ENCODE measurements around the gene TBCCD1.
"Not testable (repeated sequence)": the region's sequence is repeated elsewhere in the genome, so short reads cannot be mapped to it uniquely, and the experiment has no call there.

The TBCCD1 gene

DNA sequence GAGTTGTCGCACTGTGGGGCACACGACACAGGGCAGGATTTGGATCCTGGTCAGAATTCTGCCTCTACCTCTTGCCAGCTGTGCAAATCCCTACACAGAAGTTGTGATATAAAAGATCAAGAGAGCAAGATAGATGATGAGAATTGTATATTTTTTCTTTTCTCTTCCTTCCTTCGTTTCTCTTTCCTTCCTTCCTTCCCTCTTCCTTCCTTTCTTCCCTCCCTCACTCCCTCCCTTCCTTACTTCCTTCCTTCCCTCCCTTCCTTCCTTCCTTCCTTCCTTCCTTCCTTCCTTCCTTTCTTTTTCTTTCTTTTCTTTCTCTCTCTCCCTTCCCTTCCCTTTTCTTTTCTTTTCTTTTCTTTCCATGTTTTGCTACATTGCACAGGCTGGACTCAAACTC is 33.8 kb upstream of the TBCCD1 start:
- Mint-ChIP-seq H3K27ac (no peak overlapping the region), H3K36me3 (no peaks in the 10 kb centered on the region), H3K4me3 (no peak overlapping the region), H3K27me3 (no peaks in the 10 kb centered on the region), H3K4me1 (no peaks in the 10 kb centered on the region), H3K9me3 (no peaks in the 10 kb centered on the region)

GRCh38 chr3:186599785-186600166 is 32.6 kb upstream of the TBCCD1 start:
- no peaks in the 10 kb centered on the region for H3K36me3 Mint-ChIP-seq
- no peaks in the 10 kb centered on the region for H3K9me3 Mint-ChIP-seq
- H3K4me3 Mint-ChIP-seq = no peak overlapping the region
- H3K27ac Mint-ChIP-seq = no peak overlapping the region
- H3K4me1 Mint-ChIP-seq = no peaks in the 10 kb centered on the region
- no peaks in the 10 kb centered on the region for H3K27me3 Mint-ChIP-seq

DNA sequence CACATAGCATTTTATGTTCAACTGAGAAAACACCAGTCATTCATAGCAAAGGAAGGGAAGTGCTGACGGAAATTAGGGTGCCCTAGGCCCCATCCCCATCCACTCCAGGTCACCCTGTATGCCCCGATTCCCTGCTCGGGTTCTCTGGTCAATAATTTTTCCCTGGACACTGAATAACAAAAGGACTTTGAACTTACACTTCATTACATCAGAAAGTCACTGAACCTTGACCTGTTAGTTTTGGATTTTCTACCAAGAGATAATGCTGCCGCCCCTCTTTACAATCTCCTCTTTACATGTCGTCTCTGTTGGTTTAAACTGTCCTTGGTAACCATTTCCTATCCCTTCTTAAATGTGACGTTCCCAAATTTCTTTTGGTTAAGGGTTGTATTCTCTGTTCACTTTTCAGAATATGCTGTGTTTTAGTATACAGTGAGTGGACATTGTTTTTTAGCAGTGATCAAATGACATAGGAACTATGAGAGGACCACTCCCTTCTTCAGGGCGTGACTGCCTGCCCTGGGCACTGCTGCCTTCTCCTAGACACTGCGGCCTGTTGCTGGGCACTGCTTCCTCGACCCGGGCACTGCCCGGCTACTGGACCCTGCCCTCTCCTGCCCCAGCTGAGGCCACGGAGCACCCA is 32.1 kb upstream of the TBCCD1 start:
- Mint-ChIP-seq H3K4me3 (no peak overlapping the region), H3K27me3 (no peaks in the 10 kb centered on the region), H3K9me3 (no peaks in the 10 kb centered on the region), H3K4me1 (no peaks in the 10 kb centered on the region), H3K36me3 (no peaks in the 10 kb centered on the region), H3K27ac (no peak overlapping the region)

DNA sequence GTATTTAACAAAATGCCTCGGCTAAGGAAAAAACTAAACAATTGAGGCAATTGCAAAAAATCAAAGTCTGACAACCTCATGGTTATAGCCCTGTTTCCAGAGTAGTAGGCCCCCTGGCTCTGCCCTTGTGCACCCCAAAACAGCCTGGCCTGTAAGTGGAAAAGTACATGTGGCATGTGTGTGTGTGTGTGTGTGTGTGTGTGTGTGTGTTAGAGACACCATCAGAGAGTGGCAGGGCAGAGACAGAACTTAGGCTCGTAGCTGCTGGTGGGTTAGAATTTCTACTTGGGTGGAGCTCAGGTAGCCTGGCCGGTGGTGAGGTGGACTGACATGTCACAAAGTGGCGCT is 31.6 kb upstream of the TBCCD1 start:
- no peaks in the 10 kb centered on the region for H3K36me3 Mint-ChIP-seq
- H3K27me3 Mint-ChIP-seq = no peaks in the 10 kb centered on the region
- no peaks in the 10 kb centered on the region for H3K9me3 Mint-ChIP-seq
- no peak overlapping the region for H3K27ac Mint-ChIP-seq
- no peaks in the 10 kb centered on the region for H3K4me1 Mint-ChIP-seq
- no peak overlapping the region for H3K4me3 Mint-ChIP-seq

- no peaks in the 10 kb centered on the region for H3K4me1 Mint-ChIP-seq
- no peaks in the 10 kb centered on the region for H3K9me3 Mint-ChIP-seq
- no peaks in the 10 kb centered on the region for H3K36me3 Mint-ChIP-seq
- no peaks in the 10 kb centered on the region for H3K27me3 Mint-ChIP-seq
- no peak overlapping the region for H3K27ac Mint-ChIP-seq
- no peak overlapping the region for H3K4me3 Mint-ChIP-seq
Observed at GRCh38 chr3:186598108-186598784, 31.1 kb upstream of the TBCCD1 start.

DNA sequence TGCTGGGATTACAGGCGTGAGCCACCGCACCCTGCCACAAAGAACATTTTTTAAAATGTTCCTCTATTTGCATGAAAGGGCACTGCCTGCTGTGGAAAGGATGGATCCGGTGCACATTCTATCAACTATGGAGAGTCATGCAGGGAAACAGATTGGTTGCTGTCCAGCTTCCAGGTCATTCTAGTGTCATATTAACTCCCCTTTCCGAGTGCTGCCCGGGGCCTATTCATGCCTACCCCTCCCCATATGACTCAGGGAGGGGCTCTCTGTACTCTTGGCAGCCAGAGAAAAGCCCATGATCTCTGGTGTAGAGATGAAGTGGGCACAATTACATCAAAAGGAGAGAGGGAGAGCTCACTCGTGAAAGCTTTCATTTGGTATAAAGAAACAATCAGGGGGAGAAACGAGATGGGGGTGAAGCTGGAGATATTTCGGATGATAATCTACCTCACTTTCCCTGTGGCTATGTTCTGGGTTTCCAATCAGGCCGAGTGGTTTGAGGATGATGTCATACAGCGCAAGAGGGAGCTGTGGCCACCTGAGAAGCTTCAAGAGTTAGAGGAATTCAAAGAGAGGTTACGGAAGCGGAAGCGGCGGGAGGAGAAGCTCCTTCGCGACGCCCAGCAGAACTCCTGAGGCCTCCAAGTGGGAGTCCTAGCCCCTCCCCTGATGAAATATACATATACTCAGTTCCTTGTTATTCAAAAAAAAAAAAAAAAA is 29.6 kb upstream of the TBCCD1 start:
- Mint-ChIP-seq H3K36me3 (no peaks in the 10 kb centered on the region), H3K4me3 (no peak overlapping the region), H3K4me1 (no peaks in the 10 kb centered on the region), H3K9me3 (no peaks in the 10 kb centered on the region), H3K27me3 (no peaks in the 10 kb centered on the region), H3K27ac (no peak overlapping the region)

DNA sequence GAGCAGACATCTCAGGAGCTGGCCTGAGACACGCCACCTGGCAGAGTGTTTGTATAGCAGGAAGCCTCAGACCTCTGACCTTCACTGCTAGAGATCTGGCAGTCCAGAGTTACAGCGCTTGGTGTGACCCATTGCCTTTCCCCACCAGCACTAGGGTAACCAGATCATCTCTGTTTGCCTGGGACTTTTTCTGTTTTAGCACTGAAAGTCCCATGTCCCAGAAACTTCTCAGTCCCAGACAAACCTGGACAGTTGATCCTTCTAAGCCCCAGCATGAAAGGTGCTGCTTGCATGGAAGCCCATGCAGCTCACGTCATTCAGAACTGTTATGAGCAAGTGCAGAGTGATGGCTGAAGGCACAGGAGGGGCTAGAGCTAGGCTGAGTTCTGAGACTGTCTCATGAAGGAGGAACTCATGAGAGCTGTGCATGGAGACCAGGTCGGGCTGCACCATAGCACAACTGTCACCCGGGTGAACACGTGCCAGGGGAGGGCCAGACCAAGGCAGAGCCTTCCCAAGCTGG is 27.5 kb upstream of the TBCCD1 start:
- Mint-ChIP-seq H3K4me1 (peaks cover 10% of the 10 kb centered on the region), H3K9me3 (no peaks in the 10 kb centered on the region), H3K4me3 (no peak overlapping the region), H3K27ac (no peak overlapping the region), H3K27me3 (no peaks in the 10 kb centered on the region), H3K36me3 (no peaks in the 10 kb centered on the region)

DNA sequence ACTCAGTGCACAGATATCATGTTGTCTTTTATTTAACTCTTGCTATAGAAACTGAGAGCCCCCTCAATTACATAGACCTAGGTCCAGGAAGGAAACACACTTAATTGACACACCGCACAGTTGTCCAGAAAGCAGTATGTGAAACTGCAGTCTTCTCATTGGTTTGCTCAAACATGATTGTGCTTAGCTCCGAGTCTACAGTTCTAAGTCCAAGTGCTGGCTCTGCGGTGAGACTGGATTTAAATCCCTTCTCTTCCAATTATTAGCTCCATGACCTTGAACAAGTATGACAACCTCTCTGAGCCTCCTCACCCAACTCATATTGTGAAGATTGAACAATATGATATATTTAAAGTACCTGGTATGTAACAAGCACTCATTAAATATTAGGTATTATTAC is 26.7 kb upstream of the TBCCD1 start:
- Mint-ChIP-seq H3K4me1 (peaks cover 13% of the 10 kb centered on the region), H3K36me3 (no peaks in the 10 kb centered on the region), H3K9me3 (no peaks in the 10 kb centered on the region), H3K27me3 (no peaks in the 10 kb centered on the region), H3K27ac (no peak overlapping the region), H3K4me3 (no peak overlapping the region)

GRCh38 chr3:186592682-186593081 is 25.5 kb upstream of the TBCCD1 start:
- Mint-ChIP-seq H3K4me1 (peaks cover 15% of the 10 kb centered on the region), H3K27me3 (no peaks in the 10 kb centered on the region), H3K4me3 (no peak overlapping the region), H3K27ac (no peak overlapping the region), H3K9me3 (no peaks in the 10 kb centered on the region), H3K36me3 (no peaks in the 10 kb centered on the region)

GRCh38 chr3:186590580-186591295 is 23.6 kb upstream of the TBCCD1 start:
- Mint-ChIP-seq H3K36me3 (peaks cover 1% of the 10 kb centered on the region), H3K27ac (no peak overlapping the region), H3K4me1 (peaks cover 15% of the 10 kb centered on the region), H3K4me3 (no peak overlapping the region), H3K9me3 (no peaks in the 10 kb centered on the region), H3K27me3 (no peaks in the 10 kb centered on the region)

DNA sequence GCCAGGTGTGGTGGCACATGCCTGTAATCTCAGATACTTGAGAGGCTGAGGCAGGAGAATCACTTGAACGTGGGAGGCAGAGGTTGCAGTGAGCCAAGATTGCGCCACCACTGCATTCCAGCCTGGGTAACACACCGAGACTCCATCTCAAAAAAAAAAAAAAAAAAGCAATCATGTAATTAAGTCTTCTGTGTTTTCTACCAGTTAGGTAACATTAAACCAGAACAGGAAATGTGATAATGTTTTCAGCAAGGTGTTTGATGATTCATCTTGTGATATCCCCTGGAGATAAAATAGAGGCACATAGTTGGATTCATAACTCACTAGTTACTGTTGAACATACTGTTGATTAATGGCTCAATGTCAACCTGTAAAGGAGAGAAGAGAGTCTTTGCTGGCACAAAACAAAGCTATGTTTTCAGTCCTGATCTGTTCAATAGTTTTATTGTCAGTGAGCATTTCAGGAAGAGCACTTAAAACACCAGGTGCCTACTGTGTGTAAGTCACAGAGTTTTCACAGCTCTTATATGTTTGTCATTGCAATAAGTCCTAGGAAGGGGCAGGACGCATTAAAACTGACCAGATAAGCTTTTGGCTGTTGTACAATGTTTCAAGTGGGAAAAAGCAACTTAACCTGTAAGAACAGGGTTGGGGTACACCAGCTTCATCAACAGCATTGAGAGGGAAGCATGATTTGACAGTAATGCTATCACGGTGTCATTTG is 22.9 kb upstream of the TBCCD1 start:
- no peaks in the 10 kb centered on the region for H3K9me3 Mint-ChIP-seq
- no peak overlapping the region for H3K27ac Mint-ChIP-seq

GRCh38 chr3:186589121-186589520 is 22.0 kb upstream of the TBCCD1 start:
- Mint-ChIP-seq H3K4me3 (no peak overlapping the region), H3K9me3 (no peaks in the 10 kb centered on the region), H3K27me3 (no peaks in the 10 kb centered on the region), H3K27ac (no peak overlapping the region), H3K4me1 (peaks cover 15% of the 10 kb centered on the region), H3K36me3 (peaks cover 6% of the 10 kb centered on the region)

More for the DNA sequence above, 22.9 kb upstream of the TBCCD1 start:
- Mint-ChIP-seq H3K36me3 (peaks cover 1% of the 10 kb centered on the region), H3K4me3 (no peak overlapping the region), H3K4me1 (peaks cover 15% of the 10 kb centered on the region), H3K27me3 (no peaks in the 10 kb centered on the region)

- no peak overlapping the region for H3K27ac Mint-ChIP-seq
- H3K36me3 Mint-ChIP-seq = peaks cover 8% of the 10 kb centered on the region
- no peak overlapping the region for H3K4me3 Mint-ChIP-seq
- H3K9me3 Mint-ChIP-seq = no peaks in the 10 kb centered on the region
- H3K27me3 Mint-ChIP-seq = no peaks in the 10 kb centered on the region
- peaks cover 15% of the 10 kb centered on the region for H3K4me1 Mint-ChIP-seq
Observed at GRCh38 chr3:186588632-186589031, 21.5 kb upstream of the TBCCD1 start.

GRCh38 chr3:186587183-186587582 is 20.0 kb upstream of the TBCCD1 start:
- peaks cover 15% of the 10 kb centered on the region for H3K4me1 Mint-ChIP-seq
- no peak overlapping the region for H3K27ac Mint-ChIP-seq

GRCh38 chr3:186586245-186586644 is 19.1 kb upstream of the TBCCD1 start:
- H3K9me3 Mint-ChIP-seq, H3K4me3 Mint-ChIP-seq, H3K27ac Mint-ChIP-seq, H3K27me3 Mint-ChIP-seq: not testable (repeated sequence)
- H3K36me3 Mint-ChIP-seq = peaks cover 15% of the 10 kb centered on the region
- H3K4me1 Mint-ChIP-seq = peaks cover 15% of the 10 kb centered on the region

More at GRCh38 chr3:186587183-186587582, 20.0 kb upstream of the TBCCD1 start:
- Mint-ChIP-seq H3K36me3 (peaks cover 13% of the 10 kb centered on the region), H3K4me3 (no peak overlapping the region), H3K9me3 (no peaks in the 10 kb centered on the region), H3K27me3 (no peaks in the 10 kb centered on the region)

Data from activated naive CD4-positive, alpha-beta T cell treated with anti-CD3 and anti-CD28 coated beads, Interleukin-2, amount 50 U/mL, for 24 hours (primary cell).